ENCODE data around the gene GPC2.

The GPC2 gene

GRCh38 chr7:100212631-100213286, 35.6 kb upstream of the GPC2 start:
- TF ChIP-seq CTCF (IDR thresholded peaks at IDR 0.05; ENCODE audit: control insufficient read depth, extremely low read depth, insufficient read depth): no peak
- no peak overlapping the region for H3K4me3 ChIP-seq (ENCODE audit: low read depth, low read length)
- DNase-seq (ENCODE audit: low read depth): no peak

GRCh38 chr7:100211342-100211780, 34.2 kb upstream of the GPC2 start:
- no peak for TF ChIP-seq CTCF (IDR thresholded peaks at IDR 0.05; ENCODE audit: control insufficient read depth, extremely low read depth, insufficient read depth)
- DNase-seq (ENCODE audit: low read depth): no peak
- H3K4me3 ChIP-seq (ENCODE audit: low read depth, low read length): no peak overlapping the region

GRCh38 chr7:100210805-100211204, 33.6 kb upstream of the GPC2 start:
- no peak for TF ChIP-seq CTCF (IDR thresholded peaks at IDR 0.05; ENCODE audit: control insufficient read depth, extremely low read depth, insufficient read depth)
- H3K4me3 ChIP-seq (ENCODE audit: low read depth, low read length): no peak overlapping the region

GRCh38 chr7:100209493-100209892, 32.3 kb upstream of the GPC2 start:
- H3K4me3 ChIP-seq (ENCODE audit: low read depth, low read length): no peak overlapping the region
- TF ChIP-seq CTCF (IDR thresholded peaks at IDR 0.05; ENCODE audit: control insufficient read depth, extremely low read depth, insufficient read depth): no peak
- DNase-seq (ENCODE audit: low read depth): no peak

More at GRCh38 chr7:100210805-100211204, 33.6 kb upstream of the GPC2 start:
- DNase-seq (ENCODE audit: low read depth): no peak

- H3K4me3 ChIP-seq (ENCODE audit: low read depth, low read length): no peak overlapping the region
- TF ChIP-seq CTCF (IDR thresholded peaks at IDR 0.05; ENCODE audit: control insufficient read depth, extremely low read depth, insufficient read depth): no peak
- DNase-seq (ENCODE audit: low read depth): no peak
Measured at GRCh38 chr7:100208911-100209408, 31.8 kb upstream of the GPC2 start.

GRCh38 chr7:100204454-100204853, 27.3 kb upstream of the GPC2 start:
- DNase-seq (ENCODE audit: low read depth): no peak
- TF ChIP-seq CTCF (IDR thresholded peaks at IDR 0.05; ENCODE audit: control insufficient read depth, extremely low read depth, insufficient read depth): no peak
- H3K4me3 ChIP-seq (ENCODE audit: low read depth, low read length): no peak overlapping the region

- no peak for TF ChIP-seq CTCF (IDR thresholded peaks at IDR 0.05; ENCODE audit: control insufficient read depth, extremely low read depth, insufficient read depth)
- DNase-seq (ENCODE audit: low read depth): no peak
- H3K4me3 ChIP-seq (ENCODE audit: low read depth, low read length): no peak overlapping the region
Measured at GRCh38 chr7:100200693-100201092, 23.5 kb upstream of the GPC2 start.
